MM.1S (cell line): Measurements from ENCODE around the gene PRXL2C.
"Not testable (repeated sequence)": the region's sequence is repeated elsewhere in the genome, so short reads cannot be mapped to it uniquely, and the experiment has no call there.

Experiments
- DNase-seq: peaks from one replicate; pipeline ENCODE4 v3.0.0-alpha.2; 2015
- H2AFZ ChIP-seq: fragments of 300-600 bp; sonication (generic); 2 replicates; pipeline ENCODE4 v1.6.0; 2016; ENCODE audit warnings: antibody characterized with exemption, low read length
- H3F3A ChIP-seq: fragments of 300-600 bp; sonication (generic); 2 replicates; pipeline ENCODE4 v1.6.1; 2016; ENCODE audit warnings: mild to moderate bottlenecking, antibody characterized with exemption, low read length, moderate library complexity, mixed read lengths; ENCODE audit not compliant: insufficient read depth
- H3K27ac ChIP-seq: fragments of 300-600 bp; sonication (generic); 2 replicates; pipeline ENCODE4 v1.5.1; 2016; ENCODE audit warnings: mild to moderate bottlenecking, low read length
- H3K27me3 ChIP-seq: fragments of 300-600 bp; sonication (generic); replicated peaks from 2 replicates; pipeline ENCODE4 v1.6.0; 2016; ENCODE audit warnings: low read length; ENCODE audit not compliant: insufficient read depth
- H3K36me3 ChIP-seq: fragments of 300-600 bp; sonication (generic); replicated peaks from 2 replicates; pipeline ENCODE4 v1.6.1; 2016; ENCODE audit warnings: mild to moderate bottlenecking, low read length, mixed read lengths; ENCODE audit not compliant: insufficient read depth
- H3K4me1 ChIP-seq: fragments of 300-600 bp; sonication (generic); 2 replicates; pipeline ENCODE4 v1.6.1; 2016; ENCODE audit warnings: low read length, mixed read lengths
- H3K4me2 ChIP-seq: fragments of 300-600 bp; sonication (generic); 2 replicates; pipeline ENCODE4 v1.6.0; 2016; ENCODE audit warnings: low read depth, low read length
- H3K4me3 ChIP-seq: fragments of 300-600 bp; sonication (generic); 2 replicates; pipeline ENCODE4 v1.5.1; 2016; ENCODE audit warnings: low read length, mixed read lengths
- H3K79me2 ChIP-seq: fragments of 300-600 bp; sonication (generic); 2 replicates; pipeline ENCODE4 v1.6.1; 2016; ENCODE audit warnings: mixed run types, low read length, mixed read lengths
- H3K9ac ChIP-seq: fragments of 300-600 bp; sonication (generic); 2 replicates; pipeline ENCODE4 v1.6.1; 2016; ENCODE audit warnings: low read length, mixed read lengths
- H3K9me2 ChIP-seq: fragments of 300-600 bp; sonication (generic); replicated peaks from 2 replicates; pipeline ENCODE4 v1.6.1; 2016; ENCODE audit warnings: mild to moderate bottlenecking, low read length, mixed read lengths; ENCODE audit not compliant: insufficient read depth
- H3K9me3 ChIP-seq: fragments of 300-600 bp; sonication (generic); replicated peaks from 2 replicates; pipeline ENCODE4 v1.6.1; 2016; ENCODE audit warnings: mild to moderate bottlenecking, low read length, mixed read lengths; ENCODE audit not compliant: insufficient read depth
- H4K20me1 ChIP-seq: fragments of 300-600 bp; sonication (generic); 2 replicates; pipeline ENCODE4 v1.6.1; 2016; ENCODE audit warnings: mild to moderate bottlenecking, low read length, moderate library complexity, mixed read lengths; ENCODE audit not compliant: insufficient read depth
- CTCF ChIP-seq: fragments of 300-600 bp; sonication (generic); IDR thresholded peaks from 2 replicates; pipeline ENCODE4 v1.5.1; 2016; ENCODE audit warnings: antibody characterized with exemption, low read length, mixed read lengths
- EZH2 ChIP-seq: fragments of 300-600 bp; sonication (generic); optimal IDR thresholded peaks from 2 replicates; pipeline ENCODE3; 2017; ENCODE audit warnings: low read depth, mild to moderate bottlenecking, antibody characterized with exemption, low read length, mixed read lengths
- EZH2phosphoT487 ChIP-seq: fragments of 300-600 bp; sonication (generic); IDR thresholded peaks from 2 replicates; pipeline ENCODE4 v1.6.1; 2018; ENCODE audit warnings: antibody characterized with exemption, low read length

The PRXL2C gene

GRCh38 chr9:96667363-96667728 lies 12.2 kb upstream of the PRXL2C start:
- no peak overlapping the region for H2AFZ ChIP-seq
- DNase-seq = no peak
- no peaks in the 10 kb centered on the region for H3K79me2 ChIP-seq
- no peaks in the 10 kb centered on the region for H3K9me2 ChIP-seq
- no peak overlapping the region for H3K27ac ChIP-seq
- H3K4me3 ChIP-seq = no peak overlapping the region
- TF ChIP-seq EZH2 (no peak), CTCF (no peak), EZH2phosphoT487 (no peak)
- no peaks in the 10 kb centered on the region for H3K36me3 ChIP-seq
- no peaks in the 10 kb centered on the region for H4K20me1 ChIP-seq
- H3F3A ChIP-seq = no peaks in the 10 kb centered on the region
- no peak overlapping the region for H3K9ac ChIP-seq
- H3K4me2 ChIP-seq = no peak overlapping the region
- H3K4me1 ChIP-seq = no peaks in the 10 kb centered on the region
- H3K27me3 ChIP-seq = no peaks in the 10 kb centered on the region
- H3K9me3 ChIP-seq = no peaks in the 10 kb centered on the region

- not testable (repeated sequence) for H4K20me1 ChIP-seq, H3F3A ChIP-seq, H3K4me3 ChIP-seq, H3K36me3 ChIP-seq, H3K9me3 ChIP-seq, H3K9ac ChIP-seq, H3K79me2 ChIP-seq, H3K4me1 ChIP-seq, H3K4me2 ChIP-seq, H3K9me2 ChIP-seq, H2AFZ ChIP-seq, H3K27me3 ChIP-seq
- DNase-seq = peak; percentile 88
- peak; percentile 53 for TF ChIP-seq CTCF
- H3K27ac ChIP-seq = peak overlapping the region; percentile 19; the same call in 1 of the 2 replicates
Observed at GRCh38 chr9:96666653-96667362, 11.7 kb upstream of the PRXL2C start.

GRCh38 chr9:96665789-96666188 lies 10.7 kb upstream of the PRXL2C start:
- H3K27ac ChIP-seq = no peak overlapping the region
- H3K9me3 ChIP-seq = no peaks in the 10 kb centered on the region
- H3K4me1 ChIP-seq = no peaks in the 10 kb centered on the region
- no peak overlapping the region for H3K4me3 ChIP-seq
- H3K9me2 ChIP-seq = no peaks in the 10 kb centered on the region
- H4K20me1 ChIP-seq = no peaks in the 10 kb centered on the region
- no peaks in the 10 kb centered on the region for H3K27me3 ChIP-seq
- H3K36me3 ChIP-seq = no peaks in the 10 kb centered on the region
- H3K9ac ChIP-seq = no peak overlapping the region
- no peaks in the 10 kb centered on the region for H3K79me2 ChIP-seq
- no peak for DNase-seq
- TF ChIP-seq CTCF (no peak), EZH2 (no peak), EZH2phosphoT487 (no peak)
- no peak overlapping the region for H3K4me2 ChIP-seq
- no peaks in the 10 kb centered on the region for H3F3A ChIP-seq
- H2AFZ ChIP-seq = no peak overlapping the region
